HCT116 (cell line): ENCODE measurements around the gene PIK3C3. TPM values are rescaled to one million over a fixed set of nuclear protein-coding genes. Genes with fewer than 3 reads are reported as not detected.
"Not testable (repeated sequence)": the region's sequence is repeated elsewhere in the genome, so short reads cannot be mapped to it uniquely, and the experiment has no call there.

Experiments
- ATAC-seq: fragments of 200-7000 bp; cut with Tn5 transposase; 2 replicates; pipeline ENCODE4 v1.9.1; 2020; ENCODE audit warnings: mild to moderate bottlenecking, moderate library complexity
- BruUV-seq: library from RNA; stranded (reverse); fragments of 400-500 nt; replicated peaks from 2 replicates; lab custom pipeline; 2021; lab: Mats Ljungman, UMichigan
- CTCF ChIA-PET: fragments of 300-600 bp; sonication (Branson Sonifier 250); formaldehyde crosslinking; loops from one replicate; lab custom pipeline; 2021; ENCODE audit warnings: antibody characterized with exemption; lab: Charles Lee
- POLR2A ChIA-PET: fragments of 300-600, 350-600 bp; sonication (Branson Sonifier 250); formaldehyde crosslinking; loops from one replicate; lab custom pipeline; 2021; ENCODE audit warnings: antibody characterized with exemption; lab: Charles Lee
- RAD21 ChIA-PET, 2 experiments: fragments of 300-600 bp; sonication (Branson Sonifier 250); formaldehyde crosslinking; loops; one replicate each; lab custom pipeline; 2023; ENCODE audit warnings: low total read pairs in 2 of 2; ENCODE audit not compliant: uncharacterized antibody in 2 of 2, unreplicated experiment in 2 of 2, low non-redundant PET in 1 of 2; lab: Charles Lee
- DNase-seq: peaks from one replicate; pipeline ENCODE4 v3.0.0-alpha.2; 2010; ENCODE audit warnings: low read depth, low spot score
- H2AFZ ChIP-seq: fragments of 200-600 bp; shearing (Covaris generic), sonication (generic); 2 replicates; pipeline ENCODE4 v1.6.1; 2017; ENCODE audit warnings: low read depth, mixed run types, mixed read lengths, antibody characterized with exemption, low read length; ENCODE audit not compliant: poor library complexity, severe bottlenecking
- H3K27ac ChIP-seq: 2 replicates; pipeline ENCODE4 v1.5.1; 2012; ENCODE audit warnings: low read depth, low read length
- H3K27me3 ChIP-seq: fragments of 200-600 bp; sonication (generic); 2 replicates; pipeline ENCODE4 v1.6.1; 2016; ENCODE audit warnings: mixed run types, low read length, mixed read lengths; ENCODE audit not compliant: insufficient read depth
- H3K36me3 ChIP-seq, 2 experiments: fragments of 200-500 bp in 1 of 2; fragments of 200-600 bp in 1 of 2; sonication (Bioruptor generic) in 1 of 2; sonication (generic) in 1 of 2; 2 replicates each; pipeline versions ENCODE4 v1.5.1 to v1.6.1; 2014 to 2016; ENCODE audit warnings: low read length in 2 of 2, inconsistent platforms in 1 of 2, mixed read lengths in 1 of 2, mixed run types in 1 of 2; ENCODE audit not compliant: insufficient read depth in 2 of 2, control insufficient read depth in 1 of 2
- H3K4me1 ChIP-seq, 2 experiments: fragments of 200-600 bp in 1 of 2; sonication (generic) in 1 of 2; 2 replicates each; pipeline versions ENCODE4 v1.5.1 to v1.6.1; 2012 to 2017; ENCODE audit warnings: low read length in 2 of 2, inconsistent platforms in 1 of 2, mild to moderate bottlenecking in 1 of 2, mixed read lengths in 1 of 2, mixed run types in 1 of 2, moderate library complexity in 1 of 2; ENCODE audit not compliant: insufficient read depth in 2 of 2, control insufficient read depth in 1 of 2
- H3K4me2 ChIP-seq: fragments of 200-600 bp; sonication (generic); 2 replicates; pipeline ENCODE4 v1.6.1; 2017; ENCODE audit warnings: mixed run types, low read length, mixed read lengths
- H3K4me3 ChIP-seq, 2 experiments: fragments of 200-600 bp in 1 of 2; sonication (generic) in 1 of 2; replicated peaks in 1 of 2; 2 replicates each; pipeline ENCODE4 v1.5.1; 2011 to 2016; ENCODE audit warnings: low read length in 2 of 2, control low read depth in 1 of 2, low read depth in 1 of 2, mild to moderate bottlenecking in 1 of 2, mixed read lengths in 1 of 2, mixed run types in 1 of 2
- H3K79me2 ChIP-seq: fragments of 200-600 bp; sonication (generic); 2 replicates; pipeline ENCODE4 v1.6.1; 2017; ENCODE audit warnings: mild to moderate bottlenecking, mixed run types, low read length, moderate library complexity, mixed read lengths; ENCODE audit not compliant: insufficient read depth
- H3K9ac ChIP-seq: fragments of 200-600 bp; sonication (generic); 2 replicates; pipeline ENCODE4 v1.6.1; 2016; ENCODE audit warnings: low read length, mixed read lengths
- H3K9me2 ChIP-seq: fragments of 200-600 bp; sonication (generic), shearing (Covaris generic); 2 replicates; pipeline ENCODE4 v1.6.1; 2017; ENCODE audit warnings: mixed run types, mild to moderate bottlenecking, moderate library complexity; ENCODE audit not compliant: insufficient read depth
- H3K9me3 ChIP-seq, 2 experiments: fragments of 200-500 bp in 1 of 2; fragments of 200-600 bp in 1 of 2; sonication (Bioruptor generic) in 1 of 2; sonication (generic) in 1 of 2; 2 replicates each; pipeline ENCODE4 v1.6.1; 2014 to 2017; ENCODE audit warnings: low read length in 2 of 2, mixed read lengths in 2 of 2, inconsistent platforms in 1 of 2, low read depth in 1 of 2, mild to moderate bottlenecking in 1 of 2, mixed run types in 1 of 2, moderate library complexity in 1 of 2; ENCODE audit not compliant: control insufficient read depth in 1 of 2, insufficient read depth in 1 of 2
- H4K20me1 ChIP-seq: fragments of 200-600 bp; sonication (generic), shearing (Covaris generic); 2 replicates; pipeline ENCODE4 v1.6.1; 2017; ENCODE audit warnings: mixed run types, mild to moderate bottlenecking, moderate library complexity; ENCODE audit not compliant: insufficient read depth
- ATF3 ChIP-seq: IDR thresholded peaks from 2 replicates; pipeline ENCODE4 v1.6.1; 2012
- CBX3 ChIP-seq: IDR thresholded peaks from 2 replicates; pipeline ENCODE4 v1.6.1; 2012; ENCODE audit warnings: low read depth
- CEBPB ChIP-seq: IDR thresholded peaks from 2 replicates; pipeline ENCODE4 v1.6.1; 2012; ENCODE audit warnings: low read depth
- EGR1 ChIP-seq: IDR thresholded peaks from 2 replicates; pipeline ENCODE4 v1.6.1; 2012; ENCODE audit warnings: low read depth
- ELF1 ChIP-seq: IDR thresholded peaks from 2 replicates; pipeline ENCODE4 v1.6.1; 2012; ENCODE audit warnings: low read depth, borderline replicate concordance
- FOSL1 ChIP-seq: IDR thresholded peaks from 2 replicates; pipeline ENCODE4 v1.6.1; 2012; ENCODE audit warnings: low read depth
- JUND ChIP-seq: IDR thresholded peaks from 2 replicates; pipeline ENCODE4 v1.6.1; 2012
- POLR2A ChIP-seq: IDR thresholded peaks from 2 replicates; pipeline ENCODE4 v1.7.0; 2011; ENCODE audit warnings: borderline replicate concordance; ENCODE audit not compliant: insufficient read depth, insufficient read length; ENCODE audit errors: extremely low read depth
- RAD21 ChIP-seq: IDR thresholded peaks from 2 replicates; pipeline ENCODE4 v1.6.1; 2012; ENCODE audit warnings: low read depth, mild to moderate bottlenecking
- REST ChIP-seq: IDR thresholded peaks from 2 replicates; pipeline ENCODE4 v1.6.1; 2012; ENCODE audit warnings: low read depth
- SIN3A ChIP-seq: IDR thresholded peaks from 2 replicates; pipeline ENCODE4 v1.6.1; 2012; ENCODE audit warnings: low read depth
- SP1 ChIP-seq: IDR thresholded peaks from 2 replicates; pipeline ENCODE4 v1.6.1; 2012; ENCODE audit warnings: low read depth
- intact Hi-C: fragments of 100-400 bp; cut with micrococcal nuclease; formaldehyde crosslinking; loops from 2 replicates; pipeline ENCODE4 v1.10.0; 2022
- total RNA-seq: library from RNA; stranded (reverse); gene quantifications from one replicate; pipeline ENCODE4 v1.2.1, GENCODE V29; 2021; ENCODE audit not compliant: unreplicated experiment

Gene PIK3C3
- total RNA-seq, 1 experiment from 2014 or later, result 40.4 TPM

GRCh38 chr18:42005782-42006181, 50.7 kb downstream of the PIK3C3 start:
- no peaks in the 10 kb centered on the region; a peak in 1 of 4 replicates for H3K36me3 ChIP-seq
- intact Hi-C loops, result no loop called here

GRCh38 chr18:42009457-42009856, 54.4 kb downstream of the PIK3C3 start:
- H3K27me3 ChIP-seq, H3K9me3 ChIP-seq, H3K9ac ChIP-seq, H2AFZ ChIP-seq, ATAC-seq, H3K4me3 ChIP-seq, intact Hi-C loops, BruUV-seq, H3K4me2 ChIP-seq, H3K9me2 ChIP-seq, CTCF ChIA-PET, RAD21 ChIA-PET, H3K79me2 ChIP-seq, H3K27ac ChIP-seq, H4K20me1 ChIP-seq, DNase-seq, POLR2A ChIA-PET, H3K36me3 ChIP-seq, H3K4me1 ChIP-seq: not testable (repeated sequence)

More at GRCh38 chr18:42005782-42006181, 50.7 kb downstream of the PIK3C3 start:
- no peaks in the 10 kb centered on the region for H4K20me1 ChIP-seq
- BruUV-seq, result no TSS peak
- H3K4me1 ChIP-seq, result no peaks in the 10 kb centered on the region
- no peak overlapping the region for H3K4me2 ChIP-seq
- no peaks in the 10 kb centered on the region for H3K27me3 ChIP-seq
- no peak overlapping the region for H2AFZ ChIP-seq
- no peak overlapping the region for H3K9ac ChIP-seq
- DNase-seq, result no peak
- TF ChIP-seq SIN3A (no peak), CBX3 (no peak)
- TF ChIP-seq, all 23 proteins: peak for 0
- ChIA-PET CTCF (no interaction called here), RAD21 (no interaction called here), POLR2A (no interaction called here)
- H3K27ac ChIP-seq, result no peak overlapping the region
- no peak overlapping the region for H3K4me3 ChIP-seq
- no peak for ATAC-seq
- H3K79me2 ChIP-seq, result no peaks in the 10 kb centered on the region
- no peaks in the 10 kb centered on the region for H3K9me3 ChIP-seq
- H3K9me2 ChIP-seq, result no peaks in the 10 kb centered on the region

- no TSS peak for BruUV-seq
- Histone ChIP-seq H3K36me3 (peaks cover 0 to 2% of the 10 kb centered on the region in 2 experiments; a peak in 1 of 4 replicates), H3K4me2 (no peak overlapping the region), H3K9ac (no peak overlapping the region), H3K27ac (no peak overlapping the region), H4K20me1 (no peaks in the 10 kb centered on the region), H3K27me3 (no peaks in the 10 kb centered on the region), H3K9me3 (no peaks in the 10 kb centered on the region), H3K9me2 (no peaks in the 10 kb centered on the region), H3K4me3 (no peak overlapping the region), H3K4me1 (no peaks in the 10 kb centered on the region), H3K79me2 (no peaks in the 10 kb centered on the region), H2AFZ (no peak overlapping the region)
- ATAC-seq, result no peak
- ChIA-PET CTCF (no interaction called here), POLR2A (no interaction called here), RAD21 (no interaction called here)
- DNase-seq, result no peak
- intact Hi-C loops, result loop anchor here (5.0 kb wide), 1 partner anchor 49 kb away; no protein-coding TSS in a partner anchor
- no peak for TF ChIP-seq REST
- TF ChIP-seq FOSL1, result no peak
- no peak for TF ChIP-seq RAD21
- TF ChIP-seq ATF3, result no peak
- TF ChIP-seq POLR2A, result no peak
- TF ChIP-seq CEBPB, result no peak
- TF ChIP-seq SP1, result no peak
- TF ChIP-seq CBX3, result no peak
- no peak for TF ChIP-seq EGR1
- TF ChIP-seq JUND, result no peak
- no peak for TF ChIP-seq ELF1
Observed at GRCh38 chr18:42011053-42011452, 56.0 kb downstream of the PIK3C3 start.
